MM.1S (cell line): ENCODE results near the gene CAPZA2.

ENCODE experiments used
- CTCF ChIP-seq: fragments of 300-600 bp; sonication (generic); IDR thresholded peaks from 2 replicates; pipeline ENCODE4 v1.5.1; 2016; ENCODE audit warnings: antibody characterized with exemption, low read length, mixed read lengths
- EZH2phosphoT487 ChIP-seq: fragments of 300-600 bp; sonication (generic); IDR thresholded peaks from 2 replicates; pipeline ENCODE4 v1.6.1; 2018; ENCODE audit warnings: antibody characterized with exemption, low read length

- no peak for TF ChIP-seq CTCF
- TF ChIP-seq EZH2phosphoT487: no peak
Measured at GRCh38 chr7:116837586-116837985, 24.8 kb upstream of the CAPZA2 start.
